ENCODE data around the gene TCF25.
A peak's percentile ranks its signal among the peaks of the same experiment; 100 is the strongest.
"Not testable (repeated sequence)": the region's sequence is repeated elsewhere in the genome, so short reads cannot be mapped to it uniquely, and the experiment has no call there.

The TCF25 gene

GRCh38 chr16:89905511-89906139 lies 32.2 kb downstream of the TCF25 start:
- no peak for DNase-seq

GRCh38 chr16:89906140-89907025 lies 33.0 kb downstream of the TCF25 start:
- no peak for DNase-seq

- no peak for DNase-seq
These were observed 33.8 kb downstream of the TCF25 start for GRCh38 chr16:89907055-89907814.

- no peak for DNase-seq
These were observed 34.8 kb downstream of the TCF25 start for GRCh38 chr16:89908236-89908635.

- peak; percentile 86 for DNase-seq
These were observed 36.7 kb downstream of the TCF25 start for GRCh38 chr16:89909777-89910716.

GRCh38 chr16:89910717-89911354 lies 37.4 kb downstream of the TCF25 start:
- DNase-seq = peak; percentile 46

GRCh38 chr16:89911375-89911774 lies 38.0 kb downstream of the TCF25 start:
- no peak for DNase-seq

- DNase-seq = peak; percentile 49
These were observed 38.8 kb downstream of the TCF25 start for GRCh38 chr16:89912143-89912542.

- DNase-seq = no peak
These were observed 39.2 kb downstream of the TCF25 start for GRCh38 chr16:89912627-89913026.

GRCh38 chr16:89913408-89914387 lies 40.3 kb downstream of the TCF25 start:
- DNase-seq = peak; percentile 44

- DNase-seq = not testable (repeated sequence)
These were observed 41.4 kb downstream of the TCF25 start for GRCh38 chr16:89914642-89915285.

- no peak for DNase-seq
These were observed 42.2 kb downstream of the TCF25 start for GRCh38 chr16:89915303-89916232.

- peak; percentile 90 for DNase-seq
These were observed 44.5 kb downstream of the TCF25 start for GRCh38 chr16:89917773-89918452.

GRCh38 chr16:89918453-89919347 lies 45.3 kb downstream of the TCF25 start, which contains the start of gene MC1R:
MC1R (plus strand) TSS chr16:89918862; CDS start chr16:89919259, 397 bp downstream.
- DNase-seq = peak; percentile 70

GRCh38 chr16:89919535-89920406 lies 46.4 kb downstream of the TCF25 start:
- DNase-seq = no peak

GRCh38 chr16:89920723-89921122 lies 47.3 kb downstream of the TCF25 start:
- DNase-seq = no peak
